ENCODE data around the gene PITHD1. TPM values are rescaled to one million over a fixed set of nuclear protein-coding genes. Genes with fewer than 3 reads are reported as not detected.

Gene PITHD1
- total RNA-seq, 1 donor from 2014 or later, result 72.5 TPM

DNA sequence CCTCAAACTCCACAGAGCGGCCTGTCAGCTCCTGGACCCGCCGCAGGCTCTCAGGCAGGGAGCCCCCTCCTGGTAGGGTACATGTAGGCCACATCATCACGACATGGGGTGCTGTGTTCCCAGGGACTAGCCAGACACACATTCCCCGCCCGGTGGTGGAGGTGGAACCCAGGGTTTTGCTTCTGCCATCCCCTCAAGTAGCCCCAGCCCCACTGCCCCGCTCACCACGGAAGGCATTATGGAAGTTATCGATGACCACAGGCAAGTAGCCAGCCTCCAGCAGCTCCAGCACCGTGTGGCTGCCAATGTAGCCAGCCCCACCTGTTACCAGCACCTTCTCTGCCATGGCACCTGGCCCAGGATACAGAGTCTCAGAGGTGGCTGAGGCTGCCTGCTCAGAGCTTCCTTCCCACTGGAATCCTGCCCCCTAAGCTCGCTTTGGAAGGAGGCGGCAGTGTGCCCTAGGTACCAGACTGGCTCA, 20.5 kb downstream of the PITHD1 start:
- Histone ChIP-seq H3K4me3 (peak overlapping the region; percentile 83), H3K79me2 (ENCODE audit: low read depth) (no peaks in the 10 kb centered on the region), H3K4me2 (no peak overlapping the region), H3K27ac (no peak overlapping the region), H3F3A (ENCODE audit: low read depth) (peaks cover 29% of the 10 kb centered on the region), H3K36me3 (no peaks in the 10 kb centered on the region), H3K9ac (no peak overlapping the region), H4K20me1 (ENCODE audit: low read depth) (peaks cover 17% of the 10 kb centered on the region), H3K27me3 (peaks cover 16% of the 10 kb centered on the region), H2AFZ (replicated peaks) (no peak overlapping the region), H3K4me1 (peaks cover 8% of the 10 kb centered on the region), H3K9me3 (ENCODE audit: low read depth) (no peaks in the 10 kb centered on the region)
- H3K27me3 Mint-ChIP-seq (ENCODE audit: insufficient read depth, low read depth), result peaks cover 4% of the 10 kb centered on the region
- peaks cover 9% of the 10 kb centered on the region for H3K4me1 Mint-ChIP-seq
- TF ChIP-seq EZH2 (IDR thresholded peaks at IDR 0.05) (no peak), EZH2phosphoT487 (IDR thresholded peaks at IDR 0.05) (no peak)
- TF ChIP-seq, protein P1, sequence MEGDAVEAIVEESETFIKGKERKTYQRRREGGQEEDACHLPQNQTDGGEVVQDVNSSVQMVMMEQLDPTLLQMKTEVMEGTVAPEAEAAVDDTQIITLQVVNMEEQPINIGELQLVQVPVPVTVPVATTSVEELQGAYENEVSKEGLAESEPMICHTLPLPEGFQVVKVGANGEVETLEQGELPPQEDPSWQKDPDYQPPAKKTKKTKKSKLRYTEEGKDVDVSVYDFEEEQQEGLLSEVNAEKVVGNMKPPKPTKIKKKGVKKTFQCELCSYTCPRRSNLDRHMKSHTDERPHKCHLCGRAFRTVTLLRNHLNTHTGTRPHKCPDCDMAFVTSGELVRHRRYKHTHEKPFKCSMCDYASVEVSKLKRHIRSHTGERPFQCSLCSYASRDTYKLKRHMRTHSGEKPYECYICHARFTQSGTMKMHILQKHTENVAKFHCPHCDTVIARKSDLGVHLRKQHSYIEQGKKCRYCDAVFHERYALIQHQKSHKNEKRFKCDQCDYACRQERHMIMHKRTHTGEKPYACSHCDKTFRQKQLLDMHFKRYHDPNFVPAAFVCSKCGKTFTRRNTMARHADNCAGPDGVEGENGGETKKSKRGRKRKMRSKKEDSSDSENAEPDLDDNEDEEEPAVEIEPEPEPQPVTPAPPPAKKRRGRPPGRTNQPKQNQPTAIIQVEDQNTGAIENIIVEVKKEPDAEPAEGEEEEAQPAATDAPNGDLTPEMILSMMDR (IDR thresholded peaks at IDR 0.05), result peak; percentile 9
- DNase-seq (ENCODE audit: low spot score), result no peak
- H3K4me3 Mint-ChIP-seq, result peak overlapping the region; percentile 96
- H3K9me3 Mint-ChIP-seq, result no peaks in the 10 kb centered on the region
- H3K27ac Mint-ChIP-seq, result no peak overlapping the region
- H3K36me3 Mint-ChIP-seq, result peaks cover 2% of the 10 kb centered on the region

DNA sequence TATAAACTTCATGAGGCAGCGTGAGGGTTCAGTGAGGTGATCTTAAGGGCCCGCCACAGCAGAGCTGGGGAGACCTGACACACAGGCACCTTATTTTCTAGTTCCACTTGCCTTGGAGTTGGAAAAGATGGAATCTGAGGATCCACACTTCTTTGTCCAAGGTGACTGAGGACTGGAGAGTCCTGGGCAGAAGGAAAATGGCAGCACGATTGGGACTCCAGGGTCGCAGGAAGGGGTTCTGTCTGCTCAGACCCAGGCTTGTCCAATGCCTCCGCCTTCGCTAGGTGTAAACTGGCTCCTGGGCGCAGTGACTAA, 21.0 kb downstream of the PITHD1 start:
- H3K36me3 ChIP-seq, result no peaks in the 10 kb centered on the region

DNA sequence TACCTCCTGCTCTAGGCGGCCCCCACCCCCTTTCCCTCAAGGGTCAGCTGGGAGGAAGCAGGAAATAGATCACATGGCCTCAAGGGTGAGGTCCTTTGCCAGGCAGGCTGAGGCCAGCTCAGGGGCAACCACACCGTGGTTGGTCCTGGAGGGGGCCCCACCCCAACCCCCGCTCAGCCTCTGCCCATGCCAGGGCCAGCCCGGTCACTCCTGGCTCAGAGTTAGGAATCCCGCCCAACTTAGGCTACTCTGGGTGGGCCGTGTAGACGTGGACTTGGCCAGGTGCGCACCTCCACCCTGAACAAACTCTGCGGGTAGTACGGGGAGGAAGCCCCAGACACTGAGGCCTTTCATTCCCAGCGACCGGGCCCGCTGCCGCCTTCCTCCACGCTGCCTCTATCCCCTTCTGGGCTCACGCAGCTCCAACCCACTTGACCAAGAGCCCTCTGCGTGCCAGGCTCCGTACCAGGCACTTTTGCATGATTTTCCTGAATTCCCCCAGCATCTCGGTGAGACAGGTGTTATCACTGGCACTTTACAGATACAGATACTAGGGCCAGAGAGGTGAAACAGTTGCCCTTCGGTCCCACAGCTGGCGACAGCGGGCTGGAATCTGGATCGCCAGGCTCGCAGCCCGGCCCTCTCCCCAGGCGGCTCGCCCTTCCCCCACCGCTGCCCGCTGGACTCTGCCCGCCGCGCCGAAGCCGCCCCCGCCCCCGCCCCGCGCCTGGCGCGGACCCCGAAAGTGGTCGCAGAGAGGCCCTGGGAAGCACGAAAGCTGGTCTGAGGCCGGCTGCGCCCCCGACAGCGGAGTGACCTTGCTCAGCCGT, 21.6 kb downstream of the PITHD1 start:
- Histone ChIP-seq H3K36me3 (no peaks in the 10 kb centered on the region), H4K20me1 (ENCODE audit: low read depth) (peaks cover 17% of the 10 kb centered on the region), H2AFZ (replicated peaks) (peak overlapping the region; percentile 2), H3K9me3 (ENCODE audit: low read depth) (no peaks in the 10 kb centered on the region), H3K27me3 (peaks cover 16% of the 10 kb centered on the region), H3K9ac (peak overlapping the region; percentile 58), H3K27ac (no peak overlapping the region), H3K79me2 (ENCODE audit: low read depth) (no peaks in the 10 kb centered on the region), H3K4me1 (peaks cover 8% of the 10 kb centered on the region), H3K4me2 (peak overlapping the region; percentile 79), H3F3A (ENCODE audit: low read depth) (peaks cover 29% of the 10 kb centered on the region), H3K4me3 (peak overlapping the region; percentile 83)
- Mint-ChIP-seq H3K36me3 (peaks cover 2% of the 10 kb centered on the region), H3K27me3 (ENCODE audit: insufficient read depth, low read depth) (peaks cover 4% of the 10 kb centered on the region), H3K27ac (peak overlapping the region; percentile 97), H3K9me3 (no peaks in the 10 kb centered on the region), H3K4me1 (peaks cover 9% of the 10 kb centered on the region), H3K4me3 (peak overlapping the region; percentile 96)
- peak; percentile 75 for DNase-seq (ENCODE audit: low spot score)
- TF ChIP-seq, protein P1 (IDR thresholded peaks at IDR 0.05), result no peak
- peak; percentile 11 for TF ChIP-seq EZH2 (IDR thresholded peaks at IDR 0.05)

More for the DNA sequence above, 21.0 kb downstream of the PITHD1 start:
- H3F3A ChIP-seq (ENCODE audit: low read depth), result peaks cover 29% of the 10 kb centered on the region
- no peaks in the 10 kb centered on the region for H3K9me3 Mint-ChIP-seq
- peak overlapping the region; percentile 83 for H3K4me3 ChIP-seq
- H3K27me3 ChIP-seq, result peaks cover 16% of the 10 kb centered on the region
- H3K36me3 Mint-ChIP-seq, result peaks cover 2% of the 10 kb centered on the region
- no peak overlapping the region for H2AFZ ChIP-seq (replicated peaks)
- no peak for TF ChIP-seq EZH2phosphoT487 (IDR thresholded peaks at IDR 0.05)
- TF ChIP-seq EZH2 (IDR thresholded peaks at IDR 0.05), result no peak
- TF ChIP-seq, protein P1 (IDR thresholded peaks at IDR 0.05), result no peak
- H3K9ac ChIP-seq, result no peak overlapping the region
- H3K4me2 ChIP-seq, result peak overlapping the region; percentile 79
- H4K20me1 ChIP-seq (ENCODE audit: low read depth), result peaks cover 17% of the 10 kb centered on the region
- DNase-seq (ENCODE audit: low spot score), result no peak
- H3K79me2 ChIP-seq (ENCODE audit: low read depth), result no peaks in the 10 kb centered on the region
- peaks cover 8% of the 10 kb centered on the region for H3K4me1 ChIP-seq
- no peaks in the 10 kb centered on the region for H3K9me3 ChIP-seq (ENCODE audit: low read depth)
- peak overlapping the region; percentile 96 for H3K4me3 Mint-ChIP-seq
- H3K27ac Mint-ChIP-seq, result no peak overlapping the region
- H3K27me3 Mint-ChIP-seq (ENCODE audit: insufficient read depth, low read depth), result peaks cover 4% of the 10 kb centered on the region
- peaks cover 9% of the 10 kb centered on the region for H3K4me1 Mint-ChIP-seq
- H3K27ac ChIP-seq, result no peak overlapping the region

Data from neural progenitor cell (in vitro differentiated cells).